ENCODE measurements around the gene AKAP13. TPM values are rescaled to one million over a fixed set of nuclear protein-coding genes. Genes with fewer than 3 reads are reported as not detected.

Gene AKAP13
- total and polyA plus RNA-seq, 2 of the 13 experiments (the other 11 are each of a cell fraction or from before 2014, with no cell fraction given), result 6.7 to 27.1 TPM

GRCh38 chr15:85380217-85380811 lies at the start of gene AKAP13 (continued):
- TF ChIP-seq NFAT5 (CRISPR knock-in tag; IDR thresholded peaks at IDR 0.05) (no peak), KDM5B (CRISPR knock-in tag; IDR thresholded peaks at IDR 0.05; ENCODE audit: borderline replicate concordance) (no peak), POLR2A (IDR thresholded peaks at IDR 0.05; ENCODE audit: insufficient read depth in 1 of 2, low read depth in 2 of 2, low read length in 2 of 2) (peak; percentile 84 to 90), ARHGAP35 (CRISPR knock-in tag; IDR thresholded peaks at IDR 0.05; ENCODE audit: borderline replicate concordance) (no peak), ZFX (CRISPR knock-in tag; IDR thresholded peaks at IDR 0.05; ENCODE audit: low read depth) (peak; percentile 47; the same call in 1 of the 2 replicates), MEF2D (CRISPR knock-in tag; IDR thresholded peaks at IDR 0.05) (0 out of 2 replicates have a peak, but pooled peaks have one; percentile 39), RERE (CRISPR knock-in tag; IDR thresholded peaks at IDR 0.05; ENCODE audit: low read depth) (no peak), CCDC6 (CRISPR knock-in tag; IDR thresholded peaks at IDR 0.05) (no peak), ZNF788 (CRISPR knock-in tag; IDR thresholded peaks at IDR 0.05; ENCODE audit: borderline replicate concordance) (0 out of 2 replicates have a peak, but pooled peaks have one; percentile 37), DR1 (CRISPR knock-in tag; IDR thresholded peaks at IDR 0.05) (0 out of 2 replicates have a peak, but pooled peaks have one; percentile 40), ZMAT3 (CRISPR knock-in tag; conservative IDR thresholded peaks at IDR 0.05) (0 out of 2 replicates have a peak, but pooled peaks have one; percentile 38), NFRKB (IDR thresholded peaks at IDR 0.05) (no peak), ELF4 (CRISPR knock-in tag; IDR thresholded peaks at IDR 0.05; ENCODE audit: borderline replicate concordance) (no peak), IKZF4 (CRISPR knock-in tag; IDR thresholded peaks at IDR 0.05; ENCODE audit: borderline replicate concordance, low read depth, not compliant biosample characterization) (no peak), PHF8 (CRISPR knock-in tag; IDR thresholded peaks at IDR 0.05) (peak; percentile 93), ZNF644 (CRISPR knock-in tag; IDR thresholded peaks at IDR 0.05; ENCODE audit: low read depth) (no peak), KLF16 (CRISPR knock-in tag; IDR thresholded peaks at IDR 0.05) (peak in 1 of 2 experiments; percentile 45; a peak in 1 of 4 replicates), ZBTB42 (CRISPR knock-in tag; IDR thresholded peaks at IDR 0.05) (no peak), RAD51 (IDR thresholded peaks at IDR 0.05; ENCODE audit: borderline replicate concordance) (no peak), ZMYM3 (CRISPR knock-in tag; IDR thresholded peaks at IDR 0.05) (0 out of 2 replicates have a peak, but pooled peaks have one; percentile 26)
